Stimulated activated effector memory CD8-positive, alpha-beta T cell treated with anti-CD3 and anti-CD28 coated beads, Interleukin-12 subunit alpha, Interleukin-12 subunit beta, amount 100 ng/mL, for 72 hours (primary cell): ENCODE data around the gene LDB3.
"Not testable (repeated sequence)": the region's sequence is repeated elsewhere in the genome, so short reads cannot be mapped to it uniquely, and the experiment has no call there.

Experiments
- ATAC-seq: fragments of 150-1000 bp; cut with Tn5 transposase; 2 replicates; pipeline ENCODE4 v1.10.0; 2021
- DNase-seq, 2 donors: peaks; one replicate each; pipeline ENCODE4 v3.0.0; 2021 to 2022; ENCODE audit warnings: low spot score in 2 of 2
- H3K27ac Mint-ChIP-seq: one replicate; pipeline ENCODE4 v1.8.0; 2022; ENCODE audit warnings: mild to moderate bottlenecking, mixed read lengths
- H3K36me3 Mint-ChIP-seq: one replicate; pipeline ENCODE4 v1.8.0; 2022; ENCODE audit warnings: mild to moderate bottlenecking, mixed read lengths
- H3K4me1 Mint-ChIP-seq: one replicate; pipeline ENCODE4 v1.8.0; 2022; ENCODE audit warnings: mixed read lengths
- H3K4me3 Mint-ChIP-seq: one replicate; pipeline ENCODE4 v1.8.0; 2022; ENCODE audit warnings: mild to moderate bottlenecking, mixed read lengths
- H3K9me3 Mint-ChIP-seq: one replicate; pipeline ENCODE4 v1.8.0; 2022; ENCODE audit warnings: mixed read lengths

LDB3 gene

GRCh38 chr10:86668297-86669165 lies at the start of gene LDB3:
Gene LDB3 (plus strand): TSS chr10:86668511. CDS start chr10:86668692, 181 bp downstream.
- Mint-ChIP-seq H3K4me1 (no peaks in the 10 kb centered on the region), H3K27ac (no peak within 1 kb of the TSS), H3K9me3 (no peaks in the 10 kb centered on the region), H3K4me3 (no peak within 1 kb of the TSS), H3K36me3 (no peaks in the 10 kb centered on the region)
- DNase-seq, result no peak
- ATAC-seq, result no peak

GRCh38 chr10:86628311-86628710 lies 40.0 kb upstream of the LDB3 start:
- Mint-ChIP-seq H3K4me3 (no peak overlapping the region), H3K9me3 (no peaks in the 10 kb centered on the region)
- ATAC-seq, result no peak

GRCh38 chr10:86630079-86630478 lies 38.2 kb upstream of the LDB3 start:
- Mint-ChIP-seq H3K4me1 (no peaks in the 10 kb centered on the region), H3K4me3 (no peak overlapping the region), H3K9me3 (no peaks in the 10 kb centered on the region), H3K36me3 (no peaks in the 10 kb centered on the region), H3K27ac (no peak overlapping the region)
- DNase-seq, result no peak
- ATAC-seq, result no peak

More at GRCh38 chr10:86628311-86628710, 40.0 kb upstream of the LDB3 start:
- no peak overlapping the region for H3K27ac Mint-ChIP-seq
- H3K4me1 Mint-ChIP-seq, result no peaks in the 10 kb centered on the region
- DNase-seq, result no peak
- H3K36me3 Mint-ChIP-seq, result no peaks in the 10 kb centered on the region

- Mint-ChIP-seq H3K27ac (no peak overlapping the region), H3K9me3 (no peaks in the 10 kb centered on the region), H3K4me3 (no peak overlapping the region), H3K4me1 (no peaks in the 10 kb centered on the region), H3K36me3 (no peaks in the 10 kb centered on the region)
- ATAC-seq (no peak), DNase-seq (no peak)
Observed at GRCh38 chr10:86632009-86632800, 36.1 kb upstream of the LDB3 start.

- no peak for DNase-seq
- Mint-ChIP-seq H3K4me1 (no peaks in the 10 kb centered on the region), H3K36me3 (no peaks in the 10 kb centered on the region), H3K9me3 (no peaks in the 10 kb centered on the region), H3K27ac (no peak overlapping the region), H3K4me3 (no peak overlapping the region)
- no peak for ATAC-seq
Observed at GRCh38 chr10:86632951-86633350, 35.4 kb upstream of the LDB3 start.

GRCh38 chr10:86635402-86635801 lies 32.9 kb upstream of the LDB3 start:
- no peak overlapping the region for H3K27ac Mint-ChIP-seq
- H3K4me1 Mint-ChIP-seq, result no peaks in the 10 kb centered on the region
- H3K4me3 Mint-ChIP-seq, result no peak overlapping the region
- no peaks in the 10 kb centered on the region for H3K9me3 Mint-ChIP-seq
- no peaks in the 10 kb centered on the region for H3K36me3 Mint-ChIP-seq
- DNase-seq, result no peak
- no peak for ATAC-seq

GRCh38 chr10:86636311-86636710 lies 32.0 kb upstream of the LDB3 start:
- Mint-ChIP-seq H3K4me3 (no peak overlapping the region), H3K4me1 (no peaks in the 10 kb centered on the region), H3K27ac (no peak overlapping the region), H3K9me3 (no peaks in the 10 kb centered on the region), H3K36me3 (no peaks in the 10 kb centered on the region)
- DNase-seq (no peak), ATAC-seq (no peak)

- no peaks in the 10 kb centered on the region for H3K36me3 Mint-ChIP-seq
- no peak overlapping the region for H3K4me3 Mint-ChIP-seq
- H3K27ac Mint-ChIP-seq, result no peak overlapping the region
- H3K4me1 Mint-ChIP-seq, result peaks cover 10% of the 10 kb centered on the region
- H3K9me3 Mint-ChIP-seq, result peaks cover 4% of the 10 kb centered on the region
- DNase-seq (no peak), ATAC-seq (no peak)
Observed at GRCh38 chr10:86642021-86642420, 26.3 kb upstream of the LDB3 start.

GRCh38 chr10:86642499-86642898 lies 25.8 kb upstream of the LDB3 start:
- Mint-ChIP-seq H3K9me3 (peaks cover 4% of the 10 kb centered on the region), H3K36me3 (no peaks in the 10 kb centered on the region), H3K4me1 (peaks cover 10% of the 10 kb centered on the region), H3K4me3 (no peak overlapping the region), H3K27ac (no peak overlapping the region)
- no peak for DNase-seq
- no peak for ATAC-seq

- Mint-ChIP-seq H3K4me3 (no peak overlapping the region), H3K4me1 (peaks cover 10% of the 10 kb centered on the region), H3K27ac (no peak overlapping the region), H3K36me3 (no peaks in the 10 kb centered on the region), H3K9me3 (peaks cover 4% of the 10 kb centered on the region)
- ATAC-seq (no peak), DNase-seq (no peak)
Observed at GRCh38 chr10:86644152-86644793, 24.0 kb upstream of the LDB3 start.

- Mint-ChIP-seq H3K36me3 (no peaks in the 10 kb centered on the region), H3K27ac (no peak overlapping the region), H3K9me3 (peaks cover 4% of the 10 kb centered on the region), H3K4me1 (peaks cover 10% of the 10 kb centered on the region), H3K4me3 (no peak overlapping the region)
- DNase-seq, result no peak
- ATAC-seq, result peak; percentile 9
Observed at GRCh38 chr10:86644794-86645445, 23.4 kb upstream of the LDB3 start.

GRCh38 chr10:86645621-86646165 lies 22.6 kb upstream of the LDB3 start:
- DNase-seq, ATAC-seq, H3K4me1 Mint-ChIP-seq, H3K9me3 Mint-ChIP-seq, H3K27ac Mint-ChIP-seq, H3K4me3 Mint-ChIP-seq, H3K36me3 Mint-ChIP-seq: not testable (repeated sequence)

GRCh38 chr10:86646532-86646931 lies 21.8 kb upstream of the LDB3 start:
- no peaks in the 10 kb centered on the region for H3K36me3 Mint-ChIP-seq
- H3K27ac Mint-ChIP-seq, result no peak overlapping the region
- H3K4me3 Mint-ChIP-seq, result no peak overlapping the region
- H3K9me3 Mint-ChIP-seq, result peaks cover 3% of the 10 kb centered on the region
- DNase-seq, result no peak
- ATAC-seq, result no peak
- H3K4me1 Mint-ChIP-seq, result peaks cover 10% of the 10 kb centered on the region

- Mint-ChIP-seq H3K27ac (no peak overlapping the region), H3K36me3 (no peaks in the 10 kb centered on the region), H3K9me3 (no peaks in the 10 kb centered on the region), H3K4me1 (peaks cover 10% of the 10 kb centered on the region), H3K4me3 (no peak overlapping the region)
- no peak for ATAC-seq
- DNase-seq, result no peak
Observed at GRCh38 chr10:86646933-86647332, 21.4 kb upstream of the LDB3 start.
